ENCODE results near the gene MAB21L1.

Gene MAB21L1

DNA sequence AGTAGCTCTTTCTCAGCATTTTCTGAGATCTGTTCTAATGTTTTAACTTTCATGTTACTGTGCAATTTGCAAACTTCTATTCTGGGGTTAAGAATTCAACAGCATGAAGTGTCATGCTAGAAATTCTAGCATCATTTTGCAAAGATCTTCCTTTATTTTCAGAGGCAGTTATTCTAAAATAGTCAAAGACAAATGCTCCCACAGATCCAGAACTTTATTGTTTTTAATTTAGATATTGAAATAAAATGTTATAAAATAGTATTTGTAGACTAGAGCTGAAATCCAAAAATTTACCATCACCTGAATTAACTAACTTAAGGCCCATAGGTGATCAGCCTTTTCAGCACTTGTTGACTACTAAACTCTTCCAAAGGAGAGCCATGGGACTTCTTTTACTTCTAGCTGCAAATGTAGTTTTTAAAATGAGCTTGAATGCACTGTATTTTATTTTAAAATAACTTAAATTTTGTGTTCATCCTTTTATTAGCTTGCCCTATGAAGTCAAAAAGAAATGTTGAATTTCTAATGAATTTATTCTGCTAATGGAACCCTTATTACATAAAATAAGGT lies 3.2 kb downstream of the MAB21L1 start:
- Mint-ChIP-seq H3K9me3 (ENCODE audit: low read depth) (peaks cover 7% of the 10 kb centered on the region), H3K4me1 (ENCODE audit: low read depth) (peaks cover 54% of the 10 kb centered on the region), H3K36me3 (peaks cover 4% of the 10 kb centered on the region), H3K4me3 (no peak overlapping the region), H3K27ac (no peak overlapping the region), H3K27me3 (peaks cover 70% of the 10 kb centered on the region)

- H3K27me3 Mint-ChIP-seq, result peaks cover 66% of the 10 kb centered on the region
- H3K27ac Mint-ChIP-seq, result no peak overlapping the region
- H3K36me3 Mint-ChIP-seq, result peaks cover 7% of the 10 kb centered on the region
- peaks cover 7% of the 10 kb centered on the region for H3K9me3 Mint-ChIP-seq (ENCODE audit: low read depth)
- H3K4me3 Mint-ChIP-seq, result no peak overlapping the region
- peaks cover 48% of the 10 kb centered on the region for H3K4me1 Mint-ChIP-seq (ENCODE audit: low read depth)
These were observed 4.1 kb downstream of the MAB21L1 start for GRCh38 chr13:35472323-35472881.

GRCh38 chr13:35471706-35472322 lies 4.7 kb downstream of the MAB21L1 start:
- peaks cover 61% of the 10 kb centered on the region for H3K27me3 Mint-ChIP-seq
- no peak overlapping the region for H3K27ac Mint-ChIP-seq
- no peak overlapping the region for H3K4me3 Mint-ChIP-seq
- H3K4me1 Mint-ChIP-seq (ENCODE audit: low read depth), result peaks cover 42% of the 10 kb centered on the region
- H3K9me3 Mint-ChIP-seq (ENCODE audit: low read depth), result peaks cover 7% of the 10 kb centered on the region
- H3K36me3 Mint-ChIP-seq, result peaks cover 7% of the 10 kb centered on the region

DNA sequence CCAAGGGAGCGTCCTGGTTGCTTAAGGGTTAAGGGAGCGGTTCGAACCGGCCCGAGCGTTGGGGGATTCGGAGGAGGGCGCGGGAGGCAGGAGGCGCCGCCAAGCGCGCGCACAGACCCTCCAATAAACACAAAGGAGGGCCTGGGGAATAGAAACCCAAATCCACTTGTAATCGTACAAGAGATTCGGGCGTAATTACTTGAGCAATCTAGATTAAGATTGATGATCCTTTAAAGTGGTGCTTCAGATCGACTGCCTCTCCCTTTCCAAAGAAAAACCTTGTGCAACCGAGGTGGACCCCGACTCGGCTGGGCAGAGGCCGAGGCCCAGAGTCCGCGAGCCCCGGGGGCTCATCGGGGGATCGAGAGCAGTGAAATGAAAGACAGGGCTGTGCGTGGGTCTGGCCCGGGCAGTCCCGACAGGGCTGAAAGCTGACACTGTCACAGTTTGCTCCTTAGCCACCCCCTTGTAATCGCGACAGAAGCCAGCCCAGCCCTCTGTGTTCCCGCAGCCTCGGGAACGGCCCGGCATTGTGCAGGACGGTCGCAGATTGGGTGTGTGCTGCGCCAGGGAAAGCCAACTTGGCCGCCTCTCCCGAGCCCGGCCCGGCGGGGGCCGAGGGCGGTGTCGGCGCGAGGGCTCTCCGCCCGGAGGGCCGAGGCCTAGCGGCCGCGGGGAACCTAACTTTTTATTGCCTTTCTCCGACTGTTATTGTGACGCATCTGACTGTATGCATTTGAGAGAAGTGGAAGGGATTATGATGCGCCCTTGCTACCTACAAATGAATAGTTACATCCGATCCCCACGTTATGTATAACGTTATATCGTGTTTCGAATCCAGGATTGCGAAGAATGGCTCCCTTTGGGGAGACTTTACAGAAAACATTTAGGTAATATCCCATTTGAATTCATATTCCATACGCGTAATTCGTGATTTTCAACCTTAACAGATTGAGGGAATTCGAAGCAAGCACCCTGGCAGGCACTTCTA lies 5.5 kb downstream of the MAB21L1 start:
- peak overlapping the region; percentile 33 for H3K4me3 Mint-ChIP-seq

GRCh38 chr13:35469806-35470525 lies 6.5 kb downstream of the MAB21L1 start:
- peaks cover 7% of the 10 kb centered on the region for H3K9me3 Mint-ChIP-seq (ENCODE audit: low read depth)
- no peak overlapping the region for H3K27ac Mint-ChIP-seq
- H3K27me3 Mint-ChIP-seq, result peaks cover 48% of the 10 kb centered on the region
- peaks cover 24% of the 10 kb centered on the region for H3K4me1 Mint-ChIP-seq (ENCODE audit: low read depth)
- peaks cover 7% of the 10 kb centered on the region for H3K36me3 Mint-ChIP-seq
- H3K4me3 Mint-ChIP-seq, result peak overlapping the region; percentile 33

More for the DNA sequence above, 5.5 kb downstream of the MAB21L1 start:
- peaks cover 34% of the 10 kb centered on the region for H3K4me1 Mint-ChIP-seq (ENCODE audit: low read depth)
- H3K9me3 Mint-ChIP-seq (ENCODE audit: low read depth), result peaks cover 7% of the 10 kb centered on the region
- H3K27ac Mint-ChIP-seq, result no peak overlapping the region
- peaks cover 55% of the 10 kb centered on the region for H3K27me3 Mint-ChIP-seq
- peaks cover 7% of the 10 kb centered on the region for H3K36me3 Mint-ChIP-seq

DNA sequence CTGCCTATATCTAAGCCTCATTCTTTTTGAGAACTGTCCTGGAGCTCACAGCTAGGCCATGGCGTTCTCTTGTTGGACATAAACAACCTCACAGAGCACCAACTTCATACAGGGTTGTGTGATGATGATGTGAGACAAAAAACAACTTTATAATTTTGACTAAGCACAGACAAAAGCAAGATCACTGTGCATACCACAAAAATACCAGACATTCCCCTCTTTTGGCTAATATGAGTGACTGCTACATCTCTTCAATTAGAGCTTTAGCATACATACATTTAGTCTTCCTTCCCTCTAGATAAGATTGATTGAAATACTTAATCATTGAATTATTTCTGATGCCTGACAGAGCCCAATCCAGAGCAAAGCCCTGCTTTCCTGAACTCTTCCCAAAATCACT lies 8.3 kb downstream of the MAB21L1 start:
- peaks cover 45% of the 10 kb centered on the region for H3K27me3 Mint-ChIP-seq
- peaks cover 17% of the 10 kb centered on the region for H3K4me1 Mint-ChIP-seq (ENCODE audit: low read depth)
- peaks cover 3% of the 10 kb centered on the region for H3K9me3 Mint-ChIP-seq (ENCODE audit: low read depth)
- no peak overlapping the region for H3K4me3 Mint-ChIP-seq
- H3K36me3 Mint-ChIP-seq, result peaks cover 4% of the 10 kb centered on the region
- no peak overlapping the region for H3K27ac Mint-ChIP-seq

DNA sequence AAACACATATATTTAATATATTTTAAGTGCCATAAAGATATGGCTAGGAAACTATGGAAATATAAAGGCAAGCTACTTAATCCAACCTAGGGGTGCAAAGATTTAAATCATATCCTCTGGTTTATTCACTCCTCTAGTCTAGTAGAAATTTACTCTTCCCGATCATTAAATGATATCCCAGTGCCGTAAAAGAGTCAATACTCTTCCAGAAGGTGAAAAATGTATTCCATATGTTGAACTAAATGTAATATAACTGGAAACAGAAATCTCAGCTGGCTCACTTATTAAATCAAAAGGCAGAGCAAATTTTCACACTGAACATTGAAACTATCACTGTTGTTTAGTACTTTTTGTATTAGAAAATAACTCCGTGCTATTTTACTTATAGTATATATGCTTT lies 11.1 kb downstream of the MAB21L1 start:
- no peak overlapping the region for H3K27ac Mint-ChIP-seq
- H3K36me3 Mint-ChIP-seq, result peaks cover 9% of the 10 kb centered on the region
- H3K27me3 Mint-ChIP-seq, result peaks cover 32% of the 10 kb centered on the region
- H3K9me3 Mint-ChIP-seq (ENCODE audit: low read depth), result peaks cover 3% of the 10 kb centered on the region
- H3K4me3 Mint-ChIP-seq, result no peak overlapping the region
- peaks cover 6% of the 10 kb centered on the region for H3K4me1 Mint-ChIP-seq (ENCODE audit: low read depth)

DNA sequence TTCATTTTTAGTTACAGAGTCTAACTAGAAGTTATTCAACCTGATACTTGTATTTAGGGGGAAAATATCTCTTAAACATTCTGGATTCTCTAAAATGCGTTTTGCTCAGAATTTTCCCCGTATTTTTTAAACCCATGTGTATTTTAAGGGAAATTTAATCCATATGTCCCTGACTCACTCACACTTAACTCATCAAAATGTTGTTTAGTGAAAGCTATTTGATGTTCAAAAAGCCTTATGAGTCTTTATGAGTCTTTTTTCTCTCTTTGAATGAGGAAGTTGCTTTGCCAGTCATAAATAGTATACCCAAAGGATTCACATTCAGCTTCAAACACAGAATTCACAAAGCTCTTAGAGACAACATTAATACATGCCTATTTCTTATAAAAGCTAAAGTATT lies 16.4 kb downstream of the MAB21L1 start:
- Mint-ChIP-seq H3K27ac (no peak overlapping the region), H3K4me3 (no peak overlapping the region), H3K9me3 (ENCODE audit: low read depth) (peaks cover 4% of the 10 kb centered on the region), H3K27me3 (peaks cover 10% of the 10 kb centered on the region), H3K36me3 (peaks cover 12% of the 10 kb centered on the region), H3K4me1 (ENCODE audit: low read depth) (no peaks in the 10 kb centered on the region)

- Mint-ChIP-seq H3K4me1 (ENCODE audit: low read depth) (no peaks in the 10 kb centered on the region), H3K36me3 (peaks cover 10% of the 10 kb centered on the region), H3K27me3 (peaks cover 4% of the 10 kb centered on the region), H3K9me3 (ENCODE audit: low read depth) (peaks cover 4% of the 10 kb centered on the region), H3K27ac (no peak overlapping the region), H3K4me3 (no peak overlapping the region)
These were observed 19.2 kb downstream of the MAB21L1 start for GRCh38 chr13:35457258-35457657.

DNA sequence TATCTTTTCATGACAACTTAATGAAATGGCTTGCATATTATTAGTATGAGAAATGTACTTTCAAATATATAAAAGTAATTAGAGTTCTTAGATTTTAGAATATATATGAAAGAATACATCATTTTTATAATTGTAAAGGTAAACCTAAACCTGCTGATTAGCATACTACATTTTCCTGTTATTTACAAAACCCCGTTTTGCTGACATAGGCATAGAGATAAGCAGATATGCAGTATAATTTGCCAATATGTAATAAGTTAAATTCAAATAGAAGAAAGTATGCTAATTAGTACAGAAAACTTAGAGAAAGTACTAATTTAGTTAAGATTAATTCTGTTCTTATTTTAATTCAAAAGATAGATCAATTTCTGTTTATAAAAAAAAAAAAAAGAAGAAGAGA lies 21.5 kb downstream of the MAB21L1 start:
- Mint-ChIP-seq H3K27me3 (no peaks in the 10 kb centered on the region), H3K27ac (no peak overlapping the region), H3K4me3 (no peak overlapping the region), H3K36me3 (peaks cover 12% of the 10 kb centered on the region), H3K9me3 (ENCODE audit: low read depth) (peaks cover 4% of the 10 kb centered on the region), H3K4me1 (ENCODE audit: low read depth) (no peaks in the 10 kb centered on the region)

DNA sequence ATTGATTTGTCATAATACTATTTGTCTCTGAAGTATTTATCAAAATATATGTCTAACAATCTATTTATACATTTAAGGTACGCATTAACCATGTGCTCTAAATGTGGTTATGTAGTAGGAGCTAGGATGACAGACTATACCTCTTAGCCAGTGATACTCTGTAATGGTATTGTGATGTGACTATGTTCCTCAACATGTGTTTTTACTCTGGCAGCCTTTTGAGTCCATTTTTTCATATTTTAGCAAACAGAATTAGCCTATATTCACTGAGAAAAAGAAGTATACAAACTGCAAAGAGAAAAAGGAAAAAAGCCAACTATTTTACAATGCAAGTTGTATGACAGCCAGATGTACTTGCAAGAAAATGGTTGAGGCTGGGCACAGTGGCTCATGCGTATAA lies 26.7 kb downstream of the MAB21L1 start:
- H3K4me1 Mint-ChIP-seq (ENCODE audit: low read depth), result no peaks in the 10 kb centered on the region
- no peak overlapping the region for H3K27ac Mint-ChIP-seq
- H3K27me3 Mint-ChIP-seq, result no peaks in the 10 kb centered on the region
- no peaks in the 10 kb centered on the region for H3K9me3 Mint-ChIP-seq (ENCODE audit: low read depth)
- peaks cover 7% of the 10 kb centered on the region for H3K36me3 Mint-ChIP-seq
- no peak overlapping the region for H3K4me3 Mint-ChIP-seq

GRCh38 chr13:35448465-35448864 lies 28.0 kb downstream of the MAB21L1 start:
- Mint-ChIP-seq H3K9me3 (ENCODE audit: low read depth) (no peaks in the 10 kb centered on the region), H3K27ac (no peak overlapping the region), H3K27me3 (no peaks in the 10 kb centered on the region), H3K36me3 (peaks cover 6% of the 10 kb centered on the region), H3K4me3 (no peak overlapping the region), H3K4me1 (ENCODE audit: low read depth) (no peaks in the 10 kb centered on the region)
